ENCODE measurements around the gene CFAP74.

The CFAP74 gene

GRCh38 chr1:2003541-2004131 lies at the start of gene CFAP74:
Gene CFAP74 (minus strand): TSS chr1:2003786. CDS start chr1:1990956, 12,830 bp downstream.
- peak; percentile 55 for DNase-seq

- DNase-seq, result no peak
Observed at GRCh38 chr1:2053217-2053616, 49.6 kb upstream of the CFAP74 start.

- DNase-seq, result no peak
Observed at GRCh38 chr1:2052756-2053155, 49.2 kb upstream of the CFAP74 start.

GRCh38 chr1:2052054-2052679 lies 48.6 kb upstream of the CFAP74 start:
- no peak for DNase-seq

- DNase-seq, result no peak
Observed at GRCh38 chr1:2050793-2051682, 47.5 kb upstream of the CFAP74 start.

GRCh38 chr1:2050461-2050792 lies 46.8 kb upstream of the CFAP74 start:
- no peak for DNase-seq

GRCh38 chr1:2049718-2050431 lies 46.3 kb upstream of the CFAP74 start, which contains the start of gene PRKCZ:
Gene PRKCZ (plus strand): TSS chr1:2050411. CDS start chr1:2050631, 220 bp downstream.
- no peak for DNase-seq

- DNase-seq, result no peak
Observed at GRCh38 chr1:2049225-2049717, 45.7 kb upstream of the CFAP74 start.

GRCh38 chr1:2047749-2048729 lies 44.5 kb upstream of the CFAP74 start:
- DNase-seq, result no peak

GRCh38 chr1:2046953-2047748 lies 43.6 kb upstream of the CFAP74 start:
- no peak for DNase-seq

GRCh38 chr1:2046174-2046917 lies 42.8 kb upstream of the CFAP74 start:
- DNase-seq, result no peak

GRCh38 chr1:2045468-2046173 lies 42.0 kb upstream of the CFAP74 start:
- no peak for DNase-seq

- peak; percentile 65 for DNase-seq
Observed at GRCh38 chr1:2044510-2045319, 41.1 kb upstream of the CFAP74 start.

GRCh38 chr1:2043886-2044285 lies 40.3 kb upstream of the CFAP74 start:
- DNase-seq, result no peak

GRCh38 chr1:2042830-2043773 lies 39.5 kb upstream of the CFAP74 start:
- no peak for DNase-seq

- no peak for DNase-seq
Observed at GRCh38 chr1:2041887-2042286, 38.3 kb upstream of the CFAP74 start.

- no peak for DNase-seq
Observed at GRCh38 chr1:2041305-2041704, 37.7 kb upstream of the CFAP74 start.
